NCI-H2171 treated with DMSO at 0.1 percent for 48 hours (cell line): ENCODE results near the gene PRSS12.
A peak's percentile ranks its signal among the peaks of the same experiment; 100 is the strongest.
"Not testable (repeated sequence)": the region's sequence is repeated elsewhere in the genome, so short reads cannot be mapped to it uniquely, and the experiment has no call there.

ENCODE experiments used
- DNase-seq: peaks from one replicate; lab custom pipeline; 2025; lab: John Stamatoyannopoulos, UW

Gene PRSS12

DNA sequence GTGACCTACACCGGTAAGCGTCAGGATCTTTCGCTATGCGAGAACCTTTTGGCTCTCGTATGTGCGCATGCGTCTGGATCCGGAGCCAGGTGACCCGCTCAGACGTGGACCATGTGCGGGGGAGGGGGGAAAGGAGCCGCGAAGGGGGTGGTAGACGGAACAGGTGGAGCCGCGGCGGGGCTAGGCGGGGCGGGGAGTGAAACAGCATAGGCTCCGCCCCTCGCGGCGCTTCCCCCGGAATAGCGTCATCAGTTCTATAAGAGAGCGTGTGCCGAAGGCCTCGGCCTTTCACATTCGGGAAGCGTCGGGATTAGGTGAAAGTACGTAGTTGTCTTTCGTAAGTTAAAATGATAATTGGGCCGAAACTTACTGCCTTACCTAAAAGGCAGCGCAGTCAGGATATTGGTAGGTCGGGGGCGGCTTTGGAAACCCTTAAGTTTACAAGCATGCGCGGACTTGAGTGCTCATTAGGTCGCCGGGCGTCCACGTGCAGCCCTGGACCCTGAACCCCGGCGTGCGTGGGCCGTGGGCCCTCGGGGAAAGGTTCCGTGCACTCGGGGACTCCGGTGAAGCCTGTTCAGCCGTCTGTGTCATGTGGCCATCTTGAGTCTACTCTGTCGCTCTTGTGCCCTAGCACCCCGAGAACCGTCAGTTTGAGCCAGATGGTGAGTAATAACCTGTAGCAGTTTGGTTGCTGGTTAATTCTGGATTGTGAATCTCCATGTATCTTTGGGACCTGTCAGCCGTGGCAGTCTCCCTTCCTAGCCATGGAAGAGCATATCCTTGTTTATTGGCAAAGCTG, 74.1 kb downstream of the PRSS12 start:
- peak; percentile 86 for DNase-seq

DNA sequence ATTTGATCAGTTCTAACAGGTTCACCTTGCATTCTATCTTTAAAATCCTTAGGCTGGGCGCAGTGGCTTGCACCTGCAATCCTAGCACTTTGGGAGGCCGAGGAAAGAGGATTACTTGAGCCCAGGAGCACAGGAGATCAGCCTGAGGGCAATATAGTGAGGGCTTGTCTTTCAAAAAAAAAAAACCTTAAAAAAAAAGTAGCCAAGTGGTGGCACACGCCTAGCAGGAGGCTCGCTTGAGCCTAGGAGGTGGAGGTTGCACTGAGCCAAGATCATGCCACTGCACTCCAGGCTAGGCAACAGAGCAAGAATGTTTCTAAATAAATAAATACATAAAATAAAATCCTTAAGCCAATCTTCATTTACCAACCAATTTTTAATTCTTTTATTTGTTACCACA, 75.6 kb downstream of the PRSS12 start:
- no peak for DNase-seq

DNA sequence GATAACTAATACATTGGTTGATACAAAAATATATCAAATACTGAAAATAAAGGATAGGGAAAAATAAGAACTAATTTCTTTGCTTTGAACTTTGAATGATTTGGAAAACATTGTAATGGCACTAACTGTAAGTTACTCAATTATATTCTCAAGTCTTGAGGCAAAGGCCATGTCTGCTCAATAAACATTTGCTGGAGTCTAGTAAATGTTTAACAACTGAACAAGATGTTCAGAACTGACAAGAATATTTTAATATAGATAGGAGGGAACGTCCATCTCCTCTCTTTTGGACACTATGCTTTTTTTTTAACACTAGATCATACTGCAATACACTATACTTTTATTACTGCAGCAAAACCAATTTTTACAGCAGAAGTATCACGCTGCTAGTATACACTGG, 76.2 kb downstream of the PRSS12 start:
- no peak for DNase-seq

DNA sequence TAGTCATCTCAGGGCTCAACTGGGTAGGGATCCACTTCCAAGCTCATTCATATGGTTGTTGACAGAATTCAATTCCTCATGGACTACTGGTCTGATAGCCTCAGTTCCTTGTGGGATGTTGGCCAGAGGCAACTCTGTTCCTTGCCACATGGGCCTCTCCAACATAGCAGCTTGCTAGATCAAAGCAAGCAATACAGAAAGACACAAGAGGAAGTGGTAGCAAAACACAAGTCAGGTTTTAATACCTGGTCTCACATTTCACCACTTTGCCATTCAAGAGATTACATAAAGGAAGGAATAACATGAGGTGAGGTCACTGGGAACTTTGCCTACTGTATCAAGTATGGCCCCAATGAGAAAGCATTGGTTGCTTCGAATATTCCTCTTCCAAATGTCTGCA, 79.2 kb downstream of the PRSS12 start:
- no peak for DNase-seq

DNA sequence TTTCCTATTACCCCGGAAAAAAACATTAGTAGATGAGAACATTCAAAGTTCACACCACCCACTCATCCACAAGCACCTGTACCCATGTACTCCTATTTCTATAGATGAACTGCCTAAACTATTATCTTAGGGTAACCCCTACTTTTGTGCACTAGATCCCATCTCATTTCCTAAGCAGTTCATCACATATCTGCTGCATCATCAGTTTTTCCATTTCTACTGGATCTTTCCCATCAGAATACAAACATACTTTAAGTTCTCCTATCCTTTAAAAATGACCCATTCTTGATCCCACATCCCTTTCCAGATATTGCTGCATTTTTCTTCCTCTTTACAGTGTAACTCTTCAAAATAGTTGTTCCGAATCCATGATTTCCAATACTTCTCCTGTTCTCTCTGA, 81.0 kb downstream of the PRSS12 start:
- DNase-seq, result no peak

DNA sequence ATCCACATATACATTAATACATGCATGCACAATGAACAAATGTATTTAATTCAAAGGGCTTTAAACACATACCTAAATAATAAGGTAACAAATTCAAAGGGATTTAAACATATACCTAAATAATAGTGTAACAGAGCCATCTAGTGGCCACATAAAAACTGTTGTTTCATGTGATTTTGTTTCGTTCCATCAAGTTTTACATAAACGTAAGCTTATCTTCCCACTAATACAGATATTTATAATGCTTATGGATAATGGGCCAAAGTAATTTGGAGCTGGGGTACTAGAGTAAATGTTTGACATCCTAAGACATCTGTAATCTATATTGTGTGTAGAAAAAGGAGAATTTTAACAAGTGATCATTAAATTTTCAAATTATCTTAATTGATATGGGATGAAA, 82.3 kb downstream of the PRSS12 start:
- peak; percentile 17 for DNase-seq

DNA sequence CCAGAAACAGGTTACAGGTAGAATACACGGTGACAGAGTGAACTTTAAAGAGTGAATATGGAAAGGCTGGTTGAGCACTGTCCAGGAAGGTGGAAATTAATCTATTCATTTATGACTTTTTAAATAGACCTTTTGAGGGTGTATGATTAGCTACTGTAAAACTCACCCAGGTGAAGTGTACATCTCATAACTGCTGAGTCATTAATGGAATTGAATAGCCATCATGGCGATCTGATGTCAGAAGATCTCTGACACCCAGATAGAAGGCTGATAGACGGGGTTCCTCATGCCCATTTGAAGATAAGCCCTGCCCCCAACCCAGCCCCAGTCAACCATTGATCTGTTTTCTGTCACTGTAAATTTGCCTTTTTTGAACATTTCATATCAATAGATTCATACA, 84.0 kb downstream of the PRSS12 start:
- no peak for DNase-seq

DNA sequence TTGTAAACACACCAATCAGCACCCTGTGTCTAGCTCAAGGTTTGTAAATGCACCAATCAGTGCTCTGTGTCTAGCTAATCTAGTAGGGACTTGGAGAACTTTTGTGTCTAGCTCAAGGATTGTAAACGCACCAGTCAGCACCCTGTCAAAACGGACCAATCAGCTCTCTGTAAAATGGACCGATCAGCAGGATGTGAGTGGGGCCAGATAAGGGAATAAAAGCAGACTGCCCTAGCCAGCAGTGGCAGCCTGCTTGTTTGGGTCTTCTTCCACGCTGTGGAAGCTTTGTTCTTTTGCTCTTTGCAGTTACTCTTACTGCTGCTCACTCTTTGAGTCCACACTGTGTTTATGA, 86.7 kb downstream of the PRSS12 start:
- DNase-seq, result not testable (repeated sequence)

DNA sequence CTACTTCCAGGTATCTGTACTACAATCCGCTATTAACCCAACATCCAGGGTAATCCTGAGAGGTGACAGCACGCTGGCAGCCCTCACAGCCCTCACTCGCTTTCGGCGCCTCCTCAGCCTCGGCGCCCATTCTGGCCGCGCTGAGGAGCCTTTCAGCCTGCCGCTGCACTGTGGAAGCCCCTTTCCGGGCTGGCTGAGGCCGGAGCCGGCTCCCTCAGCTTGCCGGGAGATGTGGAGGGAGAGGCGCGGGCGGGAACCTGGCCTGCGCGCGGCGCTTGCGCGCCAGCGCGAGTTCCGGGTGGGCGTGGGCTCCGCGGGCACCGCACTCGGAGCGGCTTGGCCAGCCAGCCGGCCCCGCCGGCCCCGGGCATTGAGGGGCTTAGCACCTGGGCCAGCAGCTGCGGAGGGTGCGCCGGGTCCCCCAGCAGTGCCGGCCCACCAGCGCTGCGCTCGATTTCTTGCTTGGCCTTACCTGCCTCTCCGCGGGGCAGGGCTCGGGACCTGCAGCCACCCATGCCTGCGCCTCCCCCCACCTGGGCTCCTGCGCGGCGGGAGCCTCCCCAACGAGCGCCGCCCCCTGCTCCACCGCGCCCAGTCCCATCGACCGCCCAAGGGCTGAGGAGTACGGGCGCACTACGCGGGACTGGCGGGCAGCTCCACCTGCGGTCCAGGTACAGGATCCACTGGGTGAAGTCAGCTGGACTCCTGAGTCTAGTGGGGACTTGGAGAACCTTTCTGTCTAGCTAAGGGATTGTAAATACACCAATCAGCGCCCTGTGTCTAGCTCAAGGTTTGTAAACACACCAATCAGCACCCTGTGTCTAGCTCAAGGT, 87.3 kb downstream of the PRSS12 start:
- DNase-seq, result peak; percentile 30

DNA sequence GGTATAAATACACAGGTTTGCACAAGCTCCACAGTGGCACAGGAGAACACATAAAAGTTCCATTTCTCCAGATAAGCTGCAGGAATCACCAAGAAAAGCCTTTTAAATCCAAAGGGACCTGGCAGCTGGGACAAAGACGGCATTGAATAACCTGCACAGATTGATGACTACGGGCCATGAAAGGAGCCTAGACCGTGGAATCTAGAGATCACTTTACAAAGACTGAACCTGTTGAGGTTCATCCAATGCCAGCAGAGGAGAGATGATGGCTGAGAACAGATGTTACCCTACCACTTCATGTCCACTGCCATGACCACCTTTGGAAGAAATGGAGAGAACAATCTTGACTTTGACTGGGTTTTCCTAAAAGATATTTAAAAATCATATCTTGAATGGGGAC, 88.7 kb downstream of the PRSS12 start:
- no peak for DNase-seq

DNA sequence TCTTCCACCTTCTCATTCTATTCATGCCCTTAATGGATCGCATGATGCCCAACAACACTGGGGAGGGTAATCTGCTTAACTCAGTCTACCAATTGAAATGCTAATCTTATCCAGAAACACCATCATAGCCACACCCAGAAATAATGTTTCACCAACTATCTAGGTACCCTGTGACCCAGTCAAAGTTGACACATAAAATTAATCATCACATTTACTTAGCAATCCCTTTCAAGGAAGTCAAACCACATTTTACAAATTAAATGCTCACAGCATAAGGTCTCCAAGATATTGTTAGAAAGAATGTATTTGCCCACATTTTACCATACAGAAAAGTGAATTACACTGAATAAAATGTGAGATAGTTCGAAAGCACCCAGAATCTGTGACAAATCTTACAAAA, 92.5 kb downstream of the PRSS12 start:
- DNase-seq, result no peak

DNA sequence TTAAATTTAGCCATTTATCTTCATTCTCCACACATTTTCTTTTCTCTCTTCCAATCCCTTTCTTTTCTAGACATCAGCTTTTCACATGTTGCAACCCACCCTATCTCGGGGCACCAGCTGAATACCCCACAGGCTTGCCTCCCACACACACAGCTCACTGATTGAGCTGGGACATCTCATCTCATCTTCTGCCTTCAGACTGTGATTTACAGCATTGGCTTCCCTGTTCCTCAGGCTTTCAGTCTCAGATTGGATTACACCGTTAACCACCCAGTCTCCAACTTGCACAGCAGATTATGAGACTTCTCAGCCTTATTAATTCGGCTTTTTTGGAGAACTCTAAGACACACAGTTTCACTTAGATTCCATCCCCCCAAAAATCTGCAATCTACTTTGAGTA, 93.7 kb downstream of the PRSS12 start:
- DNase-seq, result no peak

DNA sequence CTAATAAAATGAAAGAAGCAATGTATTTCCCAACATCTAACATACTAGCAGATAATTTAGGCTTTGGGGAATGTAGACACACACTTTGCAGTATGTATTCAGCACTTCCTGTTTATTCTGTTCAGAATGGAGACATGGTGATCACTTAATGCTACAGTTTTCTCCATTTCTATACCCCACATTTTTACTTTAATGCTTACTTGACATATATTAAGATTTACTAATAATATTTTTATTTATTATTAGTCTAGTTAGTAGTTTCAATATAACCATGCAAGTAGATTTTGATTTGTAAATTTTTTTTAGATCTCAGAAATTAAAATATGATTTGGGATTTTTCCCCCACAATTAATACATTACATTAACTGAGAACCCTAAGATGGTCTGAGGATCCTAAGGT, 98.4 kb downstream of the PRSS12 start:
- no peak for DNase-seq

DNA sequence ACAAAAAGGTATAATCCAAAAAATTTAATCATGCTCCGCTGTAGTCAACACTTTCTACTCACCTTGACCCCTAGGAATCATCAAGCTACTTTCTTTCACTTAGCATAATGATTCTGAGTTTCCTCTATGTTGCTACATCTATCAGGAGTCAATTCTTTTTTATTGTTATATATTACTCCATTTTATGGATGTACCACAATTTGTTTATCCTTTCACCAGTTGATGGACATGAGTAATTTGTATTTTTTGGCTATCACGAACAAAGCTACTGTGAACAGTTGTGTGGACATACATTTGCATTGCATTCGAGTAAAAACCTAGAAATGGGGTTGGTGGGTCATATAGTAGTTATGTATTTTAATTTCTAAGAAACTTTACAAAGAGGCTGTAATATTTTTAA, 102.9 kb downstream of the PRSS12 start:
- DNase-seq, result no peak

DNA sequence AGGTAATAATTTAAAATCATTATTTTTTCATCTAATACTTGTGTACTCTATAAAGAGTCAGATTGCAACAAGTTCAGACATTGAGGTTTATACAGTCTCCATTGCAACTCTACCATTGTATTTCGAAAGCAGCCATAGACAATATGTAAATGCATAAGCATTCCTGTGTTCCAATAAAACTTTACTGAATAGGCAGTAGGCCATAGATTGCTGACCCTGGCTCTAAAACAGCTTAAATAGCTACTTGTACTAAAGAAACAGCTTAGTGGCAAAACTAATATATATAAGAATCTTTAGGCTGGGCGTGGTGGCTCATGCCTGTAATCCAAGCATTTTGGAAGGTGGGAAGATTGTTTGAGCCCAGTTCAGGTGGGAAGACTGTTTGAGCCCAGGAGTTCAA, 115.3 kb downstream of the PRSS12 start:
- DNase-seq, result no peak

DNA sequence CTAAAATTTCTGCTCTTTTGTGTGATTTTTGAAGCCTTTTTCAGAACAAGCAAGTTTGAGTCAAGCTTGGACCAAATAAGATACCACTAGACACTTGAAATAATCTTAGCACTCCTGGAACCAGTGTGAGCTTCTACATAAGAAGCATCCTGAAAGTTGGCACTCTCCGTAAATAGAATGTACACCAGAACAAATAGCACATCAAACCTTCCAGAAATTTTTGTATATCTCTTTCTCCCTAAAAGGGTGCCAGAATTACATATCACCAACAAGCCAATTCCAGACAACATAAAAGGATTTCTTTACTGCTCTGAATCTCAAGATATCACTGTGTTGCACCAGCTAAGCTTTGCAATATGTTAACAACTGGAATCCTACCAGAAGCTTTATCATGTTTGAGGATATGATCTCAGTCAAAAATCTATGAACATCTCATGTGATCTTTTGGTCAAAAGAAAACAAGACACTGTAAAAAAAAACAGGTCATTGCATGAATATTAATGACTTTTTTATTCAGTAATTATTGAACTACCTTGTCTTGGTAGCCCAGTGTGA, 117.2 kb downstream of the PRSS12 start:
- DNase-seq, result no peak
